Measurements from ENCODE around the gene ARAF.
"Not testable (repeated sequence)": the region's sequence is repeated elsewhere in the genome, so short reads cannot be mapped to it uniquely, and the experiment has no call there.

The ARAF gene

GRCh38 chrX:47560934-47561658 is at the start of gene ARAF:
ARAF (plus strand) TSS chrX:47561205; CDS start chrX:47562968, 1,763 bp downstream.
- DNase-seq (ENCODE audit: low spot score) = peak; percentile 81

GRCh38 chrX:47512383-47512782 is 48.6 kb upstream of the ARAF start:
- DNase-seq (ENCODE audit: low spot score) = not testable (repeated sequence)

GRCh38 chrX:47513034-47513965 is 47.7 kb upstream of the ARAF start:
- not testable (repeated sequence) for DNase-seq (ENCODE audit: low spot score)

- no peak for DNase-seq (ENCODE audit: low spot score)
Measured at GRCh38 chrX:47514533-47515235, 46.3 kb upstream of the ARAF start.

GRCh38 chrX:47515941-47516665 is 44.9 kb upstream of the ARAF start:
- peak; percentile 65 for DNase-seq (ENCODE audit: low spot score)

GRCh38 chrX:47518144-47518543 is 42.9 kb upstream of the ARAF start:
- peak; percentile 38 for DNase-seq (ENCODE audit: low spot score)

- peak; percentile 58 for DNase-seq (ENCODE audit: low spot score)
Measured at GRCh38 chrX:47523297-47523696, 37.7 kb upstream of the ARAF start.

- DNase-seq (ENCODE audit: low spot score) = no peak
Measured at GRCh38 chrX:47523713-47524166, 37.3 kb upstream of the ARAF start.

- DNase-seq (ENCODE audit: low spot score) = no peak
Measured at GRCh38 chrX:47529548-47529947, 31.5 kb upstream of the ARAF start.

GRCh38 chrX:47530049-47530448 is 31.0 kb upstream of the ARAF start:
- no peak for DNase-seq (ENCODE audit: low spot score)

GRCh38 chrX:47539860-47540259 is 21.1 kb upstream of the ARAF start:
- DNase-seq (ENCODE audit: low spot score) = no peak

GRCh38 chrX:47540754-47541538 is 20.1 kb upstream of the ARAF start:
- DNase-seq (ENCODE audit: low spot score) = peak; percentile 67

- DNase-seq (ENCODE audit: low spot score) = no peak
Measured at GRCh38 chrX:47543496-47543895, 17.5 kb upstream of the ARAF start.

GRCh38 chrX:47556045-47556623 is 4.9 kb upstream of the ARAF start:
- peak; percentile 75 for DNase-seq (ENCODE audit: low spot score)

- no peak for DNase-seq (ENCODE audit: low spot score)
Measured at GRCh38 chrX:47558436-47558835, 2.6 kb upstream of the ARAF start.

GRCh38 chrX:47560179-47560933 is 649 bp upstream of the ARAF start:
- DNase-seq (ENCODE audit: low spot score) = no peak

- DNase-seq (ENCODE audit: low spot score) = no peak
Measured at GRCh38 chrX:47561659-47562151, 700 bp downstream of the ARAF start.

GRCh38 chrX:47562615-47563243 is 1.7 kb downstream of the ARAF start:
- no peak for DNase-seq (ENCODE audit: low spot score)

GRCh38 chrX:47563801-47564315 is 2.9 kb downstream of the ARAF start:
- no peak for DNase-seq (ENCODE audit: low spot score)

Measured in kidney capillary endothelial cell (primary cell).